GM18951 (cell line): ENCODE measurements around the gene TMEM44.
"Not testable (repeated sequence)": the region's sequence is repeated elsewhere in the genome, so short reads cannot be mapped to it uniquely, and the experiment has no call there.

Source experiments
- POLR2A ChIP-seq: IDR thresholded peaks from 4 replicates; pipeline ENCODE4 v1.6.1; 2011; ENCODE audit warnings: mild to moderate bottlenecking; ENCODE audit not compliant: insufficient read length, insufficient read depth; ENCODE audit errors: extremely low read depth
- in situ Hi-C: fragments of 300-500 bp; cut with MboI; formaldehyde crosslinking; loops from one replicate; pipeline ENCODE4 v1.12.0; 2022; ENCODE audit warnings: low sequenced_read_pairs, mixed read lengths, inconsistent platforms; ENCODE audit not compliant: unreplicated experiment

TMEM44 gene

GRCh38 chr3:194561306-194561974 is 71.8 kb downstream of the TMEM44 start:
- no peak for TF ChIP-seq POLR2A
- in situ Hi-C loops: no loop called here

- in situ Hi-C loops: no loop called here
Observed at GRCh38 chr3:194560047-194560446, 73.2 kb downstream of the TMEM44 start.

GRCh38 chr3:194559530-194559929 is 73.7 kb downstream of the TMEM44 start:
- no peak for TF ChIP-seq POLR2A
- in situ Hi-C loops: no loop called here

More at GRCh38 chr3:194560047-194560446, 73.2 kb downstream of the TMEM44 start:
- TF ChIP-seq POLR2A: no peak

- no peak for TF ChIP-seq POLR2A
- in situ Hi-C loops: no loop called here
Observed at GRCh38 chr3:194556086-194557056, 76.8 kb downstream of the TMEM44 start.

GRCh38 chr3:194555175-194556062 is 77.8 kb downstream of the TMEM44 start:
- in situ Hi-C loops: no loop called here

GRCh38 chr3:194554473-194555123 is 78.6 kb downstream of the TMEM44 start:
- TF ChIP-seq POLR2A: no peak
- in situ Hi-C loops: no loop called here

More at GRCh38 chr3:194555175-194556062, 77.8 kb downstream of the TMEM44 start:
- TF ChIP-seq POLR2A: no peak

GRCh38 chr3:194552327-194552949 is 80.8 kb downstream of the TMEM44 start:
- in situ Hi-C loops: no loop called here

GRCh38 chr3:194549853-194550252 is 83.4 kb downstream of the TMEM44 start:
- TF ChIP-seq POLR2A: no peak
- in situ Hi-C loops: no loop called here

More at GRCh38 chr3:194552327-194552949, 80.8 kb downstream of the TMEM44 start:
- no peak for TF ChIP-seq POLR2A

- in situ Hi-C loops: no loop called here
- no peak for TF ChIP-seq POLR2A
Observed at GRCh38 chr3:194548346-194549321, 84.6 kb downstream of the TMEM44 start.

- no peak for TF ChIP-seq POLR2A
- in situ Hi-C loops: no loop called here
Observed at GRCh38 chr3:194547042-194547441, 86.2 kb downstream of the TMEM44 start.

- in situ Hi-C loops: not testable (repeated sequence)
Observed at GRCh38 chr3:194545538-194545937, 87.7 kb downstream of the TMEM44 start.

GRCh38 chr3:194543550-194543949 is 89.7 kb downstream of the TMEM44 start:
- in situ Hi-C loops: no loop called here
- TF ChIP-seq POLR2A: no peak
